HG03039 (cell line): ENCODE results near the gene SH3PXD2B.
"Not testable (repeated sequence)": the region's sequence is repeated elsewhere in the genome, so short reads cannot be mapped to it uniquely, and the experiment has no call there.

Experiments used
- ATAC-seq: cut with Tn5 transposase; IDR thresholded peaks from one replicate; pipeline ENCODE4 v1.9.1; 2021; ENCODE audit warnings: mild to moderate bottlenecking, moderate library complexity; ENCODE audit not compliant: unreplicated experiment

The SH3PXD2B gene

GRCh38 chr5:172403817-172404216 is 50.5 kb downstream of the SH3PXD2B start:
- no peak for ATAC-seq

GRCh38 chr5:172403189-172403796 is 51.0 kb downstream of the SH3PXD2B start:
- ATAC-seq, result no peak

DNA sequence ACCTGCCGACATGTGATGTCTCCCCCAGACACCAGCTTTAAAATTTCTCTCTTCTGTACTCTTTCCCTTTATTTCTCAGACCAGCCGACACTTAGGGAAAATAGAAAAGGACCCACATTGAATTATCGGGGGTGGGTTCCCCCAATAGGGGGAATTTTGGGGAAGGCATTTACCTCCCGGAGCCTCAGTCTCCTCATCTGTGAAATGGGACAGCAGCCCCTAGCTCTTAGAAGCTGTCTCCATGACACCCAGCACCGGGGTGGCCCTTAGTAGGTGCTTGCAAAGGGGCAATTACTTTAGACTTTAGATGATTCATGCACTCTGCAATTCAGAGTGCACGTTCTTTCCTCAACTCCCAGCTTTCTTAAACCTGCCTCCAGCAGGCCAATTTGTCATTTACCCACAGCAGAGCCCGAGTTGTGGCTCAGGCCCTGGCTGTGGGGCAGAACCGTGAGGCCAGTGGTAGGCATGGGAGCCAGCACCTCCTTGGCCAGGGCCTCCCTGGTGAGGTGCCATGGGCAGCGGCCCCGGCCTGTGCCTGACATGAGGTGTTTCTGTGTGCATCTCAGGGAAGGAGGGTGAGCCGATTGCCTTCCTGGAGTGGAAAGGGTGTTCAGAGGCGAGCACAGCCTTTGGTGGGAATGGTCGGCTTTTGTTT is 51.7 kb downstream of the SH3PXD2B start:
- ATAC-seq, result no peak

DNA sequence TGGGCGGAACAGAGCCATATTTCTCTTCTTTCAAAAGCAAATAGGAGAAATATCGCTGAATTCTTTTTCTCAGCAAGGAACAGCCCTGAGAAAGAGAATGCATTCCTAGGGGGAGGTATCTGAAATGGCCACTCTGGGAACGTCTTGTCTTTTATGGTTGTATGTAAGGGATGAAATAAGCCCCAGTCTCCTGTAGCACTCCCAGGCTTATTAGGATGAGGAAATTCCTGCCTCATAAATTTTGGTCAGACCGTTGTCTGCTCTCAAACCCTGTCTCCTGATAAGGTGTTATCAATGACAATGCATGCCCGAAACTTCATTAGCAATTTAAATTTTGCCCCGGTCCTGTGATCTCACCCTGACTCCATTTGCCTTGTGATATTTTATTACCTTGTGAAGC is 52.3 kb downstream of the SH3PXD2B start:
- ATAC-seq, result not testable (repeated sequence)

DNA sequence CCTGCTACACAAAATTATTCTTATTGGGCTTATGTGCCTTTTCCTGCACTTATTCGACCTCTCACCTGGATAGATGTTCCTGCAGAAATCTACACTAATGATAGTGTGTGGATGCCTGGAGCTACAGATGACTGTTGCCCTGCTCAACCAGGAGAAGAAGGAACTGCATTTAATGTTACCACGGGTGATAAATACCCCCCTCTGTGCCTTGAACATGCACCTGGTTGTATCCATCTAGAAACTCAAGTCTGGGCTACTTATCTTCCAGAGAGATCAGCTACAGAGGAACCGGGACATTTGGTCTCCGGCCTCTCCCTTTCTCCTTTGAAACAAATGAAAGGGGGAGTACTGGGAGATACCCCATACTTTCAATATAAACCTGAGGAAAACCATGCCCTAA is 54.5 kb downstream of the SH3PXD2B start:
- ATAC-seq, result no peak

GRCh38 chr5:172399336-172399735 is 55.0 kb downstream of the SH3PXD2B start:
- ATAC-seq, result no peak

- not testable (repeated sequence) for ATAC-seq
Observed at GRCh38 chr5:172398645-172399044, 55.7 kb downstream of the SH3PXD2B start.

DNA sequence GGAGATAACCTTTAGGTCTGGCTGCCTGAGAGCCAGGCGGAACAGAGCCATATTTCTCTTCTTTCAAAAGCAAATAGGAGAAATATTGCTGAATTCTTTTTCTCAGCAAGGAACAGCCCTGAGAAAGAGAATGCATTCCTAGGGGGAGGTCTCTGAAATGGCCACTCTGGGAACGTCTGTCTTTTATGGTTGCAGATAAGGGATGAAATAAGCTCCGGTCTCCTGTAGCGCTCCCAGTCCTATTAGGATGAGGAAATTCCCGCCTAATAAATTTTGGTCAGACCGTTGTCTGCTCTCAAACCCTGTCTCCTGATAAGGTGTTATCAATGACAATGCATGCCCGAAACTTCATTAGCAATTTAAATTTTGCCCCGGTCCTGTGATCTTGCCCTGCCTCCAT is 57.3 kb downstream of the SH3PXD2B start:
- ATAC-seq, result not testable (repeated sequence)

GRCh38 chr5:172396220-172396619 is 58.1 kb downstream of the SH3PXD2B start:
- no peak for ATAC-seq

DNA sequence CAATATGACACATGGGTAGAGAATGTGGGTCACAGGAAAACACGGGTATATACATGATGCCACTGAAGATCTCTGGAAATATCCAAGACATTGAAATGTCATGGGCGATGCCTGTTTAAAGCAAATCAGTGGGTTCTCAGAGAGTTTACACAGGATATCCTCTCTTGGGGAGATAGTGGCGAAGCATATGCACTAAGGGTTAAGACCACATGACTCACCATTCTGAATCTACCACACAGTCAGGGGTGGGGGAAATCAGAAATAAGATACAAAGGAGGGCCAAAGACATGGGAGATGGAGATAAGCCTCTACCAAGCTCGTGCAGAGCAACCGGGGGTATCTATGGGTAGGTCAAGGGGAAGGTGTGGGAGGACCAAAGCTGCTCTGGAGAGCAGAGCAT is 58.8 kb downstream of the SH3PXD2B start:
- ATAC-seq, result no peak

DNA sequence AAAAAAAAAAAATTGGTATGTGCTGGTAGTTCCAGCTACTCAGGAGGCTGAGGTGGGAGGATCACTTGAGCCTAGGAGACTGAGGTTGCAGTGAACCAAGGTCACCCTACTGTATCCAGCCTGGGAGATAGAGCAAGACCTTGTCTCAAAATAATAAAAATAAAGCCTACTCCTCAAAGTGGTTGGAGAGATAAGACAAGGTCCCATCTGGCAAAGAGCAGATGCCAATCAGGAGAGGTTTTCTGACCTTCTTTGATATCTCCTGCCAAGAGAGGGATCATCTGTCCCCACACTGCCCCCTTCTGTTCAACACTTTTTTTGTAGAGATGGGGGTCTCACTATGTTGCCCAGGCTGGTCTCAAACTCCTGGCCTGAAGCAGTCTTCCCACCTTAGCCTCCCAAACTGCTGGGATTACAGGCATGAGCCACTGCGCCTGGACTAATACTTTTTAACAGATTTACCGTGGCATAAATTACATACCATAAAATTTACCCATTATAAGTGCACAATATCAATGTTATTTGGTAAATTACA is 64.7 kb downstream of the SH3PXD2B start:
- no peak for ATAC-seq

DNA sequence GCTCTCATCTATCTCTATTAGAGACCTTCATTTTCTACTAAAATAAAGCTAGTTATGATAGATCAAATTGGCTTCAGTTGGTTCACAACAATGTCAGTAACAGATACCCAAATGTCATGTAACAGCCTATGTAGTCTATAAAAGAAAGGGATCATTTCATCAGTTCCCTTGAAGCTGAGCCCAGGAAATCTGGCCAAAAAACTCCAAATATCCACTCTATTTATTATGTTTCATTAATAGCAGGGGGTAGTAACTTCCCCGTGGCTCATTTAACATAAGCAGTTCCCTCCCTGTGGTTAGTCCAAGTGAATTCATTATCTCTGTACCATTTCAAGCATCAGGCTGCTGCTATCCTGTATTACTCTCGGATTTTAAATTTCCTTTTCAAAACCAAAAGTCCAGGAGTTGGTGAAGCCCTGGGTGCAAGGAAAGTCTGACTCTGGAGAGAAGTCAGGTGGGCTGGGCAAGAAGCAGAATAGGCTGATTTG is 66.0 kb downstream of the SH3PXD2B start:
- ATAC-seq, result no peak

- no peak for ATAC-seq
Observed at GRCh38 chr5:172385707-172386106, 68.6 kb downstream of the SH3PXD2B start.

- no peak for ATAC-seq
Observed at GRCh38 chr5:172385010-172385563, 69.2 kb downstream of the SH3PXD2B start.

DNA sequence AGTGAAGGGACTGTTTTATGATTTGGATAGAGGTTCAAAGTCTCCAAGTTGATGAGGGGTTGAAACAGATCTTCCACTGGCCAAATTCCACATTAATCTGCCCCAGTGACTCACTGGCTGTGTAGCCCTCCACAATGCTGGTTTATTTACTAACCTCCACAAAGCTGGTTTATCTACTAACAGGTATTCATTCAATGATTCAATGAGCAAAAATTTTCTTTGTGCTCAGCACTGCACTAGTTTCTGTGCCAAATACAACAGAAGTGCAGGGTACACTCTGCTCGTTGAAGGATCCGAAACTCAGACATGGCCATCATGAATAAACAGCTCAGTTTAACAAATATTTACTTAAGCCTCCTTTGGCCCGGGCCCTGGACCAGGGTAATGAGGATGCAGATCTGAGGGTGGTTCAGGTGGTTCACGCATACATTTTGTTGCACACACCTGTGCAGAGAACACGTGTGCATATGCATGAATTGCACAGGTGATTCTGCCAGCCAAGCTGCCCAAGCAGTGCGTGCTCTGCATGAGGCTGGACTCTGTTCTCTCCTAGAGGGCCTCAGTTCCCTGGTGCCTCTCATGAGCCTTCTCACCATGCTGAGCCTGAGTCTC is 71.0 kb downstream of the SH3PXD2B start:
- ATAC-seq, result no peak

GRCh38 chr5:172380987-172381643 is 73.2 kb downstream of the SH3PXD2B start:
- ATAC-seq, result no peak

GRCh38 chr5:172380301-172380986 is 73.9 kb downstream of the SH3PXD2B start:
- ATAC-seq, result no peak

GRCh38 chr5:172379481-172379880 is 74.8 kb downstream of the SH3PXD2B start:
- no peak for ATAC-seq

GRCh38 chr5:172377856-172378255 is 76.5 kb downstream of the SH3PXD2B start:
- no peak for ATAC-seq

- no peak for ATAC-seq
Observed at GRCh38 chr5:172377438-172377837, 76.9 kb downstream of the SH3PXD2B start.

- no peak for ATAC-seq
Observed at GRCh38 chr5:172374783-172375182, 79.5 kb downstream of the SH3PXD2B start.
